RWPE2 (cell line): ENCODE data around the gene HNRNPU.

Source experiments
- ATAC-seq: fragments of 200-7000 bp; cut with Tn5 transposase; 3 replicates; pipeline ENCODE4 v1.9.1; 2021; ENCODE audit warnings: low read depth
- DNase-seq: peaks from one replicate; pipeline ENCODE4 v3.0.0-alpha.2; 2020; ENCODE audit warnings: low spot score
- H3K27ac ChIP-seq: fragments of 450-650 bp; 2 replicates; pipeline ENCODE4 v1.5.1; 2017; ENCODE audit warnings: mild to moderate bottlenecking; ENCODE audit not compliant: poor library complexity, severe bottlenecking
- H3K27me3 ChIP-seq: fragments of 250-450 bp; sonication (Bioruptor Pico); 2 replicates; pipeline ENCODE4 v1.5.1; 2021; ENCODE audit warnings: mild to moderate bottlenecking, moderate library complexity; ENCODE audit not compliant: insufficient read depth, poor library complexity, severe bottlenecking
- H3K36me3 ChIP-seq: fragments of 250-450 bp; sonication (Bioruptor Pico); 2 replicates; pipeline ENCODE4 v1.5.1; 2020; ENCODE audit warnings: low read depth, mild to moderate bottlenecking, moderate library complexity
- H3K4me1 ChIP-seq: fragments of 250-450 bp; sonication (Bioruptor Pico); 2 replicates; pipeline ENCODE4 v1.5.1; 2021; ENCODE audit warnings: mild to moderate bottlenecking, moderate library complexity; ENCODE audit not compliant: insufficient read depth, poor library complexity, severe bottlenecking
- H3K4me3 ChIP-seq: fragments of 250-450 bp; sonication (Bioruptor Pico); 2 replicates; pipeline ENCODE4 v1.5.1; 2021; ENCODE audit warnings: mild to moderate bottlenecking, moderate library complexity; ENCODE audit not compliant: severe bottlenecking
- H3K9me3 ChIP-seq: fragments of 250-450 bp; sonication (Bioruptor Pico); 2 replicates; pipeline ENCODE4 v1.5.1; 2021; ENCODE audit warnings: mild to moderate bottlenecking, moderate library complexity; ENCODE audit not compliant: severe bottlenecking
- CTCF ChIP-seq: fragments of 450-650 bp; IDR thresholded peaks from one replicate; pipeline ENCODE4 v1.5.1; 2017; ENCODE audit warnings: mild to moderate bottlenecking, moderate library complexity; ENCODE audit not compliant: poor library complexity, severe bottlenecking

The HNRNPU gene

GRCh38 chr1:244864253-244865027, at the start of gene HNRNPU:
HNRNPU (minus strand) TSS chr1:244864543; CDS start chr1:244864307, 236 bp downstream.
- H3K27ac ChIP-seq, result peak within 1 kb of the TSS; percentile 89
- peak; percentile 79 for ATAC-seq
- peak; percentile 11 for TF ChIP-seq CTCF

GRCh38 chr1:244913806-244914205, 49.5 kb upstream of the HNRNPU start:
- Histone ChIP-seq H3K27me3 (no peaks in the 10 kb centered on the region), H3K9me3 (no peaks in the 10 kb centered on the region)
- no peak for TF ChIP-seq CTCF

More at GRCh38 chr1:244864253-244865027, at the start of gene HNRNPU:
- Histone ChIP-seq H3K4me1 (peaks cover 13% of the 10 kb centered on the region), H3K27me3 (no peaks in the 10 kb centered on the region), H3K9me3 (no peaks in the 10 kb centered on the region), H3K4me3 (peak within 1 kb of the TSS; percentile 81), H3K36me3 (peaks cover 39% of the 10 kb centered on the region)
- DNase-seq, result peak; percentile 88

GRCh38 chr1:244904119-244904518, 39.8 kb upstream of the HNRNPU start:
- Histone ChIP-seq H3K27me3 (no peaks in the 10 kb centered on the region), H3K27ac (no peak overlapping the region), H3K4me1 (no peaks in the 10 kb centered on the region), H3K36me3 (no peaks in the 10 kb centered on the region), H3K4me3 (no peak overlapping the region), H3K9me3 (no peaks in the 10 kb centered on the region)
- DNase-seq (no peak), ATAC-seq (no peak)
- TF ChIP-seq CTCF, result no peak

More at GRCh38 chr1:244913806-244914205, 49.5 kb upstream of the HNRNPU start:
- H3K27ac ChIP-seq, result no peak overlapping the region
- no peaks in the 10 kb centered on the region for H3K4me1 ChIP-seq
- ATAC-seq (no peak), DNase-seq (no peak)
- H3K4me3 ChIP-seq, result no peak overlapping the region
- no peaks in the 10 kb centered on the region for H3K36me3 ChIP-seq

- no peak for TF ChIP-seq CTCF
- ATAC-seq, result no peak
- Histone ChIP-seq H3K9me3 (no peaks in the 10 kb centered on the region), H3K27me3 (no peaks in the 10 kb centered on the region), H3K36me3 (no peaks in the 10 kb centered on the region), H3K27ac (no peak overlapping the region), H3K4me3 (no peak overlapping the region), H3K4me1 (no peaks in the 10 kb centered on the region)
- DNase-seq, result no peak
Observed at GRCh38 chr1:244901400-244902015, 37.2 kb upstream of the HNRNPU start.
